WERI-Rb-1 (cell line): ENCODE results near the gene FATE1.

Experiments used
- DNase-seq: peaks from one replicate; pipeline ENCODE4 v3.0.0-alpha.2; 2020
- H3K27ac ChIP-seq: fragments of 250-450 bp; sonication (Bioruptor Pico); 2 replicates; pipeline ENCODE4 v1.5.1; 2020; ENCODE audit warnings: mild to moderate bottlenecking, moderate library complexity
- H3K27me3 ChIP-seq: fragments of 250-450 bp; sonication (Bioruptor Pico); 2 replicates; pipeline ENCODE4 v1.5.1; 2021; ENCODE audit warnings: mild to moderate bottlenecking, low read depth, moderate library complexity; ENCODE audit not compliant: insufficient read depth, severe bottlenecking
- H3K36me3 ChIP-seq: fragments of 250-450 bp; sonication (Bioruptor Pico); 2 replicates; pipeline ENCODE4 v1.5.1; 2020; ENCODE audit warnings: mild to moderate bottlenecking, moderate library complexity
- H3K4me3 ChIP-seq: 2 replicates; pipeline ENCODE4 v1.5.1; 2011; ENCODE audit warnings: low read depth, mild to moderate bottlenecking, control low read depth, low read length
- H3K9me3 ChIP-seq: fragments of 250-450 bp; sonication (Bioruptor Pico); 2 replicates; pipeline ENCODE4 v1.5.1; 2021; ENCODE audit warnings: mild to moderate bottlenecking, moderate library complexity; ENCODE audit not compliant: severe bottlenecking
- CTCF ChIP-seq: IDR thresholded peaks from 2 replicates; pipeline ENCODE4 v1.5.1; 2011; ENCODE audit warnings: low read depth, mild to moderate bottlenecking, control low read depth, inconsistent platforms, low read length

The FATE1 gene

GRCh38 chrX:151745651-151746050, 29.8 kb downstream of the FATE1 start:
- Histone ChIP-seq H3K36me3 (no peaks in the 10 kb centered on the region), H3K4me3 (no peak overlapping the region), H3K27ac (no peak overlapping the region), H3K27me3 (peaks cover 81% of the 10 kb centered on the region), H3K9me3 (no peaks in the 10 kb centered on the region)
- DNase-seq, result no peak
- no peak for TF ChIP-seq CTCF

GRCh38 chrX:151746502-151746901, 30.7 kb downstream of the FATE1 start:
- no peaks in the 10 kb centered on the region for H3K9me3 ChIP-seq
- TF ChIP-seq CTCF, result no peak

GRCh38 chrX:151750511-151750910, 34.7 kb downstream of the FATE1 start:
- DNase-seq, result no peak
- Histone ChIP-seq H3K36me3 (no peaks in the 10 kb centered on the region), H3K9me3 (no peaks in the 10 kb centered on the region), H3K27ac (no peak overlapping the region), H3K27me3 (peaks cover 79% of the 10 kb centered on the region), H3K4me3 (no peak overlapping the region)
- TF ChIP-seq CTCF, result no peak

More at GRCh38 chrX:151746502-151746901, 30.7 kb downstream of the FATE1 start:
- no peak overlapping the region for H3K4me3 ChIP-seq
- no peaks in the 10 kb centered on the region for H3K36me3 ChIP-seq
- H3K27ac ChIP-seq, result no peak overlapping the region
- no peak for DNase-seq
- H3K27me3 ChIP-seq, result peaks cover 76% of the 10 kb centered on the region

GRCh38 chrX:151752847-151753246, 37.0 kb downstream of the FATE1 start:
- Histone ChIP-seq H3K9me3 (no peaks in the 10 kb centered on the region), H3K4me3 (no peak overlapping the region), H3K36me3 (no peaks in the 10 kb centered on the region), H3K27ac (no peak overlapping the region), H3K27me3 (peaks cover 68% of the 10 kb centered on the region)
- no peak for DNase-seq
- no peak for TF ChIP-seq CTCF

GRCh38 chrX:151753313-151754046, 37.6 kb downstream of the FATE1 start:
- no peak overlapping the region for H3K4me3 ChIP-seq

More at GRCh38 chrX:151753313-151754046, 37.6 kb downstream of the FATE1 start:
- peak; percentile 74 for DNase-seq
- Histone ChIP-seq H3K9me3 (no peaks in the 10 kb centered on the region), H3K36me3 (no peaks in the 10 kb centered on the region), H3K27ac (no peak overlapping the region), H3K27me3 (peaks cover 70% of the 10 kb centered on the region)
- TF ChIP-seq CTCF, result peak; percentile 99
